Neural progenitor cell (in vitro differentiated cells): Measurements from ENCODE around the gene AZU1. TPM values are rescaled to one million over a fixed set of nuclear protein-coding genes. Genes with fewer than 3 reads are reported as not detected.

Experiments
- DNase-seq: peaks from one replicate; pipeline ENCODE4 v3.0.0-alpha.2; 2016; ENCODE audit warnings: low spot score
- H2AFZ ChIP-seq: fragments of 200-600 bp; sonication (generic); replicated peaks from 2 replicates; pipeline ENCODE4 v1.6.1; 2016; ENCODE audit warnings: antibody characterized with exemption
- H3F3A ChIP-seq: fragments of 200-600 bp; sonication (generic); 2 replicates; pipeline ENCODE4 v1.6.1; 2016; ENCODE audit warnings: antibody characterized with exemption, low read depth
- H3K27ac ChIP-seq: fragments of 200-600 bp; sonication (generic); 2 replicates; pipeline ENCODE4 v1.5.1; 2016; ENCODE audit warnings: mild to moderate bottlenecking
- H3K27me3 ChIP-seq: fragments of 200-600 bp; sonication (generic); 2 replicates; pipeline ENCODE4 v1.6.1; 2016; ENCODE audit warnings: mild to moderate bottlenecking, moderate library complexity
- H3K36me3 ChIP-seq: fragments of 200-600 bp; sonication (generic); 2 replicates; pipeline ENCODE4 v1.5.1; 2016
- H3K4me1 ChIP-seq: fragments of 200-600 bp; sonication (generic); 2 replicates; pipeline ENCODE4 v1.6.1; 2016; ENCODE audit warnings: mixed run types
- H3K4me2 ChIP-seq: fragments of 200-600 bp; sonication (generic); 2 replicates; pipeline ENCODE4 v1.6.1; 2016
- H3K4me3 ChIP-seq: fragments of 200-600 bp; sonication (generic); 2 replicates; pipeline ENCODE4 v1.5.1; 2016
- H3K79me2 ChIP-seq: fragments of 200-600 bp; sonication (generic); 2 replicates; pipeline ENCODE4 v1.6.1; 2016; ENCODE audit warnings: low read depth
- H3K9ac ChIP-seq: fragments of 200-600 bp; sonication (generic); 2 replicates; pipeline ENCODE4 v1.6.1; 2016
- H3K9me3 ChIP-seq: fragments of 200-600 bp; sonication (generic); 2 replicates; pipeline ENCODE4 v1.5.1; 2016; ENCODE audit warnings: low read depth
- H4K20me1 ChIP-seq: fragments of 200-600 bp; sonication (generic); 2 replicates; pipeline ENCODE4 v1.6.1; 2016; ENCODE audit warnings: low read depth
- H3K27ac Mint-ChIP-seq: 3 replicates; pipeline ENCODE4 v1.8.0; 2021; ENCODE audit warnings: mixed read lengths
- H3K27me3 Mint-ChIP-seq: 2 replicates; pipeline ENCODE4 v1.8.0; 2022; ENCODE audit warnings: low read depth, mild to moderate bottlenecking, inconsistent platforms, moderate library complexity, mixed read lengths; ENCODE audit not compliant: insufficient read depth
- H3K36me3 Mint-ChIP-seq: 3 replicates; pipeline ENCODE4 v1.8.0; 2021; ENCODE audit warnings: mixed read lengths
- H3K4me1 Mint-ChIP-seq: 3 replicates; pipeline ENCODE4 v1.8.0; 2021; ENCODE audit warnings: mixed read lengths
- H3K4me3 Mint-ChIP-seq: 3 replicates; pipeline ENCODE4 v1.8.0; 2021; ENCODE audit warnings: mild to moderate bottlenecking, moderate library complexity, mixed read lengths
- H3K9me3 Mint-ChIP-seq: 3 replicates; pipeline ENCODE4 v1.8.0; 2020; ENCODE audit warnings: mixed read lengths
- EZH2 ChIP-seq: fragments of 200-600 bp; sonication (generic); IDR thresholded peaks from 2 replicates; pipeline ENCODE4 v1.6.1; 2017; ENCODE audit warnings: antibody characterized with exemption, mild to moderate bottlenecking, moderate library complexity
- EZH2phosphoT487 ChIP-seq: fragments of 200-600 bp; sonication (generic); IDR thresholded peaks from 2 replicates; pipeline ENCODE4 v1.6.1; 2017; ENCODE audit warnings: antibody characterized with exemption
- total RNA-seq: library from RNA; depleted of rRNA; stranded (reverse); fragments of >200 nt; gene quantifications from 2 replicates; pipeline ENCODE4 v1.2.3, GENCODE V29; 2015; ENCODE audit warnings: low replicate concordance
- TF ChIP-seq, protein P1 (sequence below): fragments of 200-600 bp; sonication (generic); IDR thresholded peaks from 2 replicates; pipeline ENCODE4 v1.5.1; 2017; ENCODE audit warnings: antibody characterized with exemption, mild to moderate bottlenecking

AZU1 gene
- total RNA-seq, 1 donor from 2014 or later = 1.0 TPM

DNA sequence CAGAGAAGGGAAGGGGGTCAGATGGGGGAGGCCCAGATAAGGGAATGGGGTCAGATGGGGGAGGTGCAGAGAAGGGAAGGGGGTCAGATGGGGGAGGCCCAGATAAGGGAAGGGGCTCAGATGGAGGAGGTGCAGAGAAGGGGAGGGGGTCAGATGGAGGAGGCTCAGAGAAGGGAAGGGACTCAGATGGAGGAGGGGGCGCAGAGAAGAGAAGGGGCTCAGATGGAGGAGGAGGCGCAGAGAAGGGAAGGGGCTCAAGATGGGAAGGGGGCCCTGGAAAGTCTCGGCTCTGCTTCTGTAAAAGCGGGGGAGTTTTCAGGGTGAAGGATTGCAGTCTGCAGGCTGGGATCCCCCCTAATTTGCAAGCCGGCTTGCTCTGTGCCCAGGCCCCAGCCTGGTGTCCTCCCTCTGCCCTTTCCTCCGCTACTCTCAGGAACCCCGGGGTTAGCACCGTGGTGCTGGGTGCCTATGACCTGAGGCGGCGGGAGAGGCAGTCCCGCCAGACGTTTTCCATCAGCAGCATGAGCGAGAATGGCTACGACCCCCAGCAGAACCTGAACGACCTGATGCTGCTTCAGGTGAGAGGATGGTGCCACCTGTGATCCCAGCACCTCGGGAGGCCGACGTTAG lies 1.6 kb downstream of the AZU1 start:
- H3F3A ChIP-seq = no peaks in the 10 kb centered on the region
- TF ChIP-seq, protein P1, sequence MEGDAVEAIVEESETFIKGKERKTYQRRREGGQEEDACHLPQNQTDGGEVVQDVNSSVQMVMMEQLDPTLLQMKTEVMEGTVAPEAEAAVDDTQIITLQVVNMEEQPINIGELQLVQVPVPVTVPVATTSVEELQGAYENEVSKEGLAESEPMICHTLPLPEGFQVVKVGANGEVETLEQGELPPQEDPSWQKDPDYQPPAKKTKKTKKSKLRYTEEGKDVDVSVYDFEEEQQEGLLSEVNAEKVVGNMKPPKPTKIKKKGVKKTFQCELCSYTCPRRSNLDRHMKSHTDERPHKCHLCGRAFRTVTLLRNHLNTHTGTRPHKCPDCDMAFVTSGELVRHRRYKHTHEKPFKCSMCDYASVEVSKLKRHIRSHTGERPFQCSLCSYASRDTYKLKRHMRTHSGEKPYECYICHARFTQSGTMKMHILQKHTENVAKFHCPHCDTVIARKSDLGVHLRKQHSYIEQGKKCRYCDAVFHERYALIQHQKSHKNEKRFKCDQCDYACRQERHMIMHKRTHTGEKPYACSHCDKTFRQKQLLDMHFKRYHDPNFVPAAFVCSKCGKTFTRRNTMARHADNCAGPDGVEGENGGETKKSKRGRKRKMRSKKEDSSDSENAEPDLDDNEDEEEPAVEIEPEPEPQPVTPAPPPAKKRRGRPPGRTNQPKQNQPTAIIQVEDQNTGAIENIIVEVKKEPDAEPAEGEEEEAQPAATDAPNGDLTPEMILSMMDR = no peak
- TF ChIP-seq EZH2phosphoT487 = no peak
- no peak for TF ChIP-seq EZH2
- no peak overlapping the region for H3K4me2 ChIP-seq
- H3K4me3 ChIP-seq = no peak overlapping the region
- H3K27me3 ChIP-seq = no peaks in the 10 kb centered on the region
- H2AFZ ChIP-seq = no peak overlapping the region
- no peak for DNase-seq
- peaks cover 4% of the 10 kb centered on the region for H3K27me3 Mint-ChIP-seq
- peaks cover 2% of the 10 kb centered on the region for H3K4me1 Mint-ChIP-seq
- H3K4me1 ChIP-seq = no peaks in the 10 kb centered on the region
- no peaks in the 10 kb centered on the region for H3K9me3 Mint-ChIP-seq
- H3K9me3 ChIP-seq = no peaks in the 10 kb centered on the region
- peak overlapping the region; percentile 62 for H3K4me3 Mint-ChIP-seq
- H3K36me3 Mint-ChIP-seq = no peaks in the 10 kb centered on the region
- no peak overlapping the region for H3K27ac Mint-ChIP-seq
- H3K27ac ChIP-seq = no peak overlapping the region
- H3K36me3 ChIP-seq = no peaks in the 10 kb centered on the region
- no peak overlapping the region for H3K9ac ChIP-seq
- no peaks in the 10 kb centered on the region for H4K20me1 ChIP-seq
- no peaks in the 10 kb centered on the region for H3K79me2 ChIP-seq

DNA sequence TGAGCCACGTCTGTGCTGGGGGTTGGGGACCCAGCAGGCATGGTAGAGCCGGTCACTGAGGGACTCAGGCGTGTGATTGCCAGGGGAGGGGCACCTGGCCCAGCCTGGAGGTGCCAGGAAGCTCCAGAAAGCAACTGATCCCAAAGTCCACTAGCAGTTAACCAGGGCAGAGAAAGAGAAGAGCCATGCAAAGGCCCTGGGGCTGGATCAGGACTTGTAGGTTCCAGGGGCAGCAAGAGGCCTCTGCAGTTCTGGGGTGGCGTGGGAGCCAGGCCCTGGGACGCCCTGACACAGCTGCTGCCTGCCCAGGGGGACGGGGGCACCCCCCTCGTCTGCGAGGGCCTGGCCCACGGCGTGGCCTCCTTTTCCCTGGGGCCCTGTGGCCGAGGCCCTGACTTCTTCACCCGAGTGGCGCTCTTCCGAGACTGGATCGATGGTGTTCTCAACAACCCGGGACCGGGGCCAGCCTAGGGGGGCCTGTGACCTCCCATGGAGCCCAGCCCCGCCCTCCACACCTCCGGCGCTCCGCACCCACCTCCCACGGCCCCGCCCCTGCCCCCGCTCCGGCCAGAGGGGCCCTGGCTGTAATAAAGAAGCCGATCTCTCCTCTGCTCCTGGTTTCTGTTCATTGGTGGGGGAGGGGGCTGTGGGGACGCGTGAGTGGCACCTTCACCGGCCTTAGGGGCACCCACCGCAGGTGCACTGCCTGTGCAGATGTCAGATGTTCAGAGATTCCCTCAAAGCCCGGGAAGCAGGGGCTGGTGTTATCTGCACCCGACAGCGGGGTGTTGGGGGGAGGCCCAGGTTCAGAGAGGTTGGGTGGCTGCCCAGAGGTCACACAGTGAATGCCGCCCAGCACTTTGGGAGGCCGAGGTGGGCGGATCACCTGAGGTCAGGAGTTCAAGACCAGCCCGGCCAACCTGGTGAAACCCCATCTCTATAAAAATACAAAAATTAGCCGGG lies 4.1 kb downstream of the AZU1 start:
- no peak for DNase-seq
- TF ChIP-seq, protein P1 = no peak
- TF ChIP-seq EZH2phosphoT487 (no peak), EZH2 (no peak)
- H3F3A ChIP-seq = no peaks in the 10 kb centered on the region
- H3K4me1 ChIP-seq = no peaks in the 10 kb centered on the region
- H2AFZ ChIP-seq = no peak overlapping the region
- H3K27ac ChIP-seq = no peak overlapping the region
- no peak overlapping the region for H3K27ac Mint-ChIP-seq
- no peak overlapping the region for H3K4me3 ChIP-seq
- no peaks in the 10 kb centered on the region for H4K20me1 ChIP-seq
- no peak overlapping the region for H3K9ac ChIP-seq
- no peaks in the 10 kb centered on the region for H3K27me3 ChIP-seq
- H3K27me3 Mint-ChIP-seq = peaks cover 9% of the 10 kb centered on the region
- no peaks in the 10 kb centered on the region for H3K9me3 ChIP-seq
- H3K36me3 ChIP-seq = no peaks in the 10 kb centered on the region
- no peaks in the 10 kb centered on the region for H3K9me3 Mint-ChIP-seq
- no peaks in the 10 kb centered on the region for H3K36me3 Mint-ChIP-seq
- peaks cover 10% of the 10 kb centered on the region for H3K4me1 Mint-ChIP-seq
- H3K4me3 Mint-ChIP-seq = peak overlapping the region; percentile 24
- H3K79me2 ChIP-seq = no peaks in the 10 kb centered on the region
- no peak overlapping the region for H3K4me2 ChIP-seq

DNA sequence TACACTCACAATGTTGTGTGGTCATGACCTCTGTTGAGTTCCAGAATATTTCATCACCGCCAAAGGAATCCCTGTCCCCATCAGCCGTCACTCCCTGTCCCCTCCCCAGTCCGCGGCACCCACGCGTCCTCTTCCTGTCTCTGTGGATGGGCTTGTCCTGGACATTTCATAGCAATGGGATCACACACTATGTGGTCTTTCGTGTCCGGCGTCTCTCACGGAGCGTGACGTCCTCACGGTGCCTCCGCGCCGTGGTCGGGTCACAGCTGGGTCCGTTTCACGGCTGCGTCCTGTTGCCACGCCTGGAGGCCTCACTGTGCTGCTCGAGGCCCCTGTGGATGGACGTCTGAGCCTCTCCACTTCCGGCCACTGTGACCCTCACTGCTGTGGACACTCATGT lies 6.6 kb downstream of the AZU1 start:
- no peak overlapping the region for H3K4me3 Mint-ChIP-seq
- peak overlapping the region; percentile 69 for H3K27ac Mint-ChIP-seq
- H3K36me3 ChIP-seq = no peaks in the 10 kb centered on the region
- H4K20me1 ChIP-seq = no peaks in the 10 kb centered on the region
- peaks cover 7% of the 10 kb centered on the region for H3K27me3 Mint-ChIP-seq
- no peaks in the 10 kb centered on the region for H3K79me2 ChIP-seq
- no peak overlapping the region for H3K4me2 ChIP-seq
- no peaks in the 10 kb centered on the region for H3K4me1 ChIP-seq
- H3K27ac ChIP-seq = no peak overlapping the region
- H2AFZ ChIP-seq = no peak overlapping the region
- H3K9ac ChIP-seq = no peak overlapping the region
- no peaks in the 10 kb centered on the region for H3K27me3 ChIP-seq
- TF ChIP-seq EZH2phosphoT487 (no peak), EZH2 (no peak)
- TF ChIP-seq, protein P1 = no peak
- H3K9me3 ChIP-seq = no peaks in the 10 kb centered on the region
- no peaks in the 10 kb centered on the region for H3F3A ChIP-seq
- DNase-seq = no peak
- peaks cover 10% of the 10 kb centered on the region for H3K4me1 Mint-ChIP-seq
- no peak overlapping the region for H3K4me3 ChIP-seq
- no peaks in the 10 kb centered on the region for H3K36me3 Mint-ChIP-seq
- H3K9me3 Mint-ChIP-seq = no peaks in the 10 kb centered on the region
